Neural crest cell (in vitro differentiated cells): ENCODE measurements around the gene SLC7A9. TPM values are rescaled to one million over a fixed set of nuclear protein-coding genes. Genes with fewer than 3 reads are reported as not detected.

Source experiments
- DNase-seq: peaks from one replicate; pipeline ENCODE4 v3.0.0; 2021; ENCODE audit warnings: low read depth, mixed read lengths, low spot score
- H3K27ac Mint-ChIP-seq: one replicate; pipeline ENCODE4 v1.8.0; 2021; ENCODE audit warnings: mild to moderate bottlenecking, mixed read lengths; ENCODE audit not compliant: unreplicated experiment
- H3K27me3 Mint-ChIP-seq: 2 replicates; pipeline ENCODE4 v1.8.0; 2021; ENCODE audit warnings: low read depth, mild to moderate bottlenecking, mixed read lengths
- H3K36me3 Mint-ChIP-seq: 2 replicates; pipeline ENCODE4 v1.8.0; 2021; ENCODE audit warnings: low read depth, mild to moderate bottlenecking, mixed read lengths
- H3K4me1 Mint-ChIP-seq: 2 replicates; pipeline ENCODE4 v1.8.0; 2021; ENCODE audit warnings: mixed read lengths
- H3K4me3 Mint-ChIP-seq: one replicate; pipeline ENCODE4 v1.8.0; 2021; ENCODE audit warnings: mild to moderate bottlenecking, mixed read lengths
- H3K9me3 Mint-ChIP-seq: 2 replicates; pipeline ENCODE4 v1.8.0; 2021; ENCODE audit warnings: mixed read lengths
- total RNA-seq: library from RNA; stranded (reverse); gene quantifications from 2 replicates; pipeline ENCODE4 v1.2.1, GENCODE V29; 2021
- TF ChIP-seq, protein P1 (sequence below): fragments of 200-600 bp; sonication (generic); conservative IDR thresholded peaks from 2 replicates; pipeline ENCODE4 v1.5.0; 2021; ENCODE audit warnings: antibody characterized with exemption, mild to moderate bottlenecking

The SLC7A9 gene
- total RNA-seq, 1 donor from 2014 or later, result 0.49 TPM

DNA sequence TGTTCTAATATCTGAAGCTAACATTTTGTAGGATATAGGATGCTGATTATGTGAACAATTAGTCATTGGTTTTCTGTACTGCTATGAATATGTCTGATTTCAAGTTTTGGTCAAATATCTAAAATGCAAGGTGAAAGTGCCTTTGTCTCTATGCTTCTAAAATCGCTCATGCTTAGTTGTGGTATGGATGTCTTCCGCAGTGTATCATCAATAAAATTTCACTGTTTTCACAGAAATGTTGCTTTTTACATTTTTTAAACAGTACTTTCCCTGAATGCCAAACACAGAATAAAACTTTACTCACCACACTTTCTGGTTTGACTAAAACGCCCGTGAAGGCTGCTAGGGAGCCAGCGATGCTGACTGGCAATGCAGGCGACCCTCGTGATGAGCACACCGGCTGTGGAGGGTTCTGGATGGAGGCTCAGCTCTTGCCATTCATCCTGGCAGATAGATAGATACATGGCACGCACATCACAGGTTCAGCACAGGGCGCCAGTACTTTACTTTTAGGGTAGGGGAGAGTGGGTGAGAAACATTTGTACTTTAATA, 40.1 kb downstream of the SLC7A9 start:
- no peak for DNase-seq
- TF ChIP-seq, protein P1, sequence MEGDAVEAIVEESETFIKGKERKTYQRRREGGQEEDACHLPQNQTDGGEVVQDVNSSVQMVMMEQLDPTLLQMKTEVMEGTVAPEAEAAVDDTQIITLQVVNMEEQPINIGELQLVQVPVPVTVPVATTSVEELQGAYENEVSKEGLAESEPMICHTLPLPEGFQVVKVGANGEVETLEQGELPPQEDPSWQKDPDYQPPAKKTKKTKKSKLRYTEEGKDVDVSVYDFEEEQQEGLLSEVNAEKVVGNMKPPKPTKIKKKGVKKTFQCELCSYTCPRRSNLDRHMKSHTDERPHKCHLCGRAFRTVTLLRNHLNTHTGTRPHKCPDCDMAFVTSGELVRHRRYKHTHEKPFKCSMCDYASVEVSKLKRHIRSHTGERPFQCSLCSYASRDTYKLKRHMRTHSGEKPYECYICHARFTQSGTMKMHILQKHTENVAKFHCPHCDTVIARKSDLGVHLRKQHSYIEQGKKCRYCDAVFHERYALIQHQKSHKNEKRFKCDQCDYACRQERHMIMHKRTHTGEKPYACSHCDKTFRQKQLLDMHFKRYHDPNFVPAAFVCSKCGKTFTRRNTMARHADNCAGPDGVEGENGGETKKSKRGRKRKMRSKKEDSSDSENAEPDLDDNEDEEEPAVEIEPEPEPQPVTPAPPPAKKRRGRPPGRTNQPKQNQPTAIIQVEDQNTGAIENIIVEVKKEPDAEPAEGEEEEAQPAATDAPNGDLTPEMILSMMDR, result no peak
- Mint-ChIP-seq H3K27me3 (no peaks in the 10 kb centered on the region), H3K4me3 (no peak overlapping the region), H3K4me1 (peaks cover 9% of the 10 kb centered on the region), H3K9me3 (peaks cover 2% of the 10 kb centered on the region), H3K27ac (no peak overlapping the region), H3K36me3 (no peaks in the 10 kb centered on the region)

DNA sequence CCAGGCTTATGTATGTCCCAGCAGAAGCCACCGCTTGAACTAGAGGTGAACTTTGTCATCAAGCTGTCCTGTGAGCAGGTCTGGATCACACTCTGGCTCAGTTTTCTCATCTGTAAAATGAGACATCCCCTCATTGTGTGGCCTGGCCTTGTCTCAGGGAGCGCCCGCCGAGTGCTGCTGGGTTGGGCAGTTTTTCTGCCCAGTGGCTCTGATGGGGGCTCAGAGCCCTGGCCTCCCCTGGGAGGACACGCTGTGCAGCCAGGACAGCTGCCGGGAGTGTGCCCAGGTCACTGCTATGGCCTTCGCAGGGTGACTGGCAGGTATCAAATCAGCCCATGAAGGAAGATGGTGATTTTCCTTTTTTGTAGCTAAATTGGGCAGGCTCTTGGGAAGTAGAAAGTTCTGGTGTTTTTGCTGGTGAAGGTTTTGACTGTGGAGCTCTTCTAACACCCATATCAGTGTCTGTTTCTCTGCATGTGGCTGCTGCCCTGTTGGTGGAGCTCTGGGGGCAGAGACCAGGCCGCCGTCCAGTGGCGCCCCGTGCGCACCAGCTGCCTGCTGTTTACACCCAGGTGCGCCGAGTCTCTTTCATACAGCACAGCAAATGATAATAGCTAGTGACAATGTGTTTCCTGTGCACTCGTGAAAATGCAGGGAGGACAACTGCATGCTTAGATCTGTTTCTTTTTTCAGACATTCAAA, 40.8 kb downstream of the SLC7A9 start:
- H3K4me1 Mint-ChIP-seq, result peaks cover 16% of the 10 kb centered on the region
- peaks cover 2% of the 10 kb centered on the region for H3K9me3 Mint-ChIP-seq
- H3K27me3 Mint-ChIP-seq, result no peaks in the 10 kb centered on the region
- no peak for DNase-seq
- H3K4me3 Mint-ChIP-seq, result no peak overlapping the region
- H3K36me3 Mint-ChIP-seq, result no peaks in the 10 kb centered on the region
- no peak overlapping the region for H3K27ac Mint-ChIP-seq
- TF ChIP-seq, protein P1, result no peak

DNA sequence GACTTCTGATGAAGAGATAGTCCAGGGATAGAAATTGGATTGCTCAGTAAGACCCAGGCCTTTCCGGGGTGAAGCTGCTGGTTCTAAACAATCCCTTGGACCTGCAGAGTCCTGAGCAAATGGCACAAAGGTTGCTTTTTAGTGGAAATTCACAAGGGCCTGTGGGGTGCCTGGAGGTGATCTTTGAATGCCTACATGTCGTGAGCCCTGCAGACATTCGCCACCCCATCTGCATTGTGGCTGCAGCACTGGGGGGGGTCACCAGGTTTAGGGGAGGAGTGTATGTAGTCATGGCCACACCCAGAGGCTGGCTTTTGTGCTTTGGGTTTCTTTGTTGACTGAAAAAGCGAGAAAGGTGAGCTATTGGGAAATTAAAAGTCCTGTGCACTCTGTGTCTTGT, 41.4 kb downstream of the SLC7A9 start:
- Mint-ChIP-seq H3K9me3 (peaks cover 2% of the 10 kb centered on the region), H3K4me1 (peaks cover 21% of the 10 kb centered on the region), H3K27me3 (no peaks in the 10 kb centered on the region), H3K27ac (no peak overlapping the region), H3K4me3 (no peak overlapping the region), H3K36me3 (no peaks in the 10 kb centered on the region)
- no peak for DNase-seq
- TF ChIP-seq, protein P1, result no peak

DNA sequence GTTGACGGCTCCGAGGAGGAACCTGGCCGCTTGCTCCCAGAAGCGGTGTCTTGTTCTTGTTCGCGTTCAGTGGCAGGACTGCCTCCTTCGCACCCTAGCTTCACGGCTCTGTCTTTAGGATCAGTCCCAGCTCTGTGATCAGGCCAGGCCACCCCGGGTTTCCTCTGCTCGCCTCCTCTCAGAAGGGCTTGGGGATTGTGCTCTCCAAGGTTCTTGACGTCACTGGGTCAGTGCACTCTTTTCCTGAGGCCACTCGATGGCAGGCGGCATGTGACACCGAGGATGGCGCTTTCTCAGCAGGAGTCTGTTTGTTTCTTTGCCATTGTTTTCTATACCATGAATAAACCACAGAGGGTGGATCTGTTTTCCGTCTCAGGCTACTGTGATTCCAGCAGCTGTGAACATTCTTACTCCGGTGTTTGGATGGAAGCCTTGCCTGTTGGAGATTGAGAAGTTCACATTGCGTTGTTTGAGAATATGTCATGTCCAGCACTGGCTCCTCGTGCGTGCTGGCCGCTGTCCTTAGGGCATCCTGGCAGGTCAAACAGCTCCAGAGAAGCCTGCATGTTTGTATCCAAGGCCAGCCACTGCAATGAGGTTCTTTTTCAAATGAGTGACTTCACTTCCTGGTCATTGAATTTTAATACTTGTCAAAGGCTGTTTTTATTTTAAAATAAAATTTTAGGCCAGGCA, 44.5 kb downstream of the SLC7A9 start:
- Mint-ChIP-seq H3K36me3 (no peaks in the 10 kb centered on the region), H3K4me3 (peak overlapping the region; percentile 1), H3K27ac (peak overlapping the region; percentile 60), H3K9me3 (no peaks in the 10 kb centered on the region), H3K4me1 (peaks cover 25% of the 10 kb centered on the region), H3K27me3 (no peaks in the 10 kb centered on the region)
- TF ChIP-seq, protein P1, result no peak
- peak; percentile 28 for DNase-seq

DNA sequence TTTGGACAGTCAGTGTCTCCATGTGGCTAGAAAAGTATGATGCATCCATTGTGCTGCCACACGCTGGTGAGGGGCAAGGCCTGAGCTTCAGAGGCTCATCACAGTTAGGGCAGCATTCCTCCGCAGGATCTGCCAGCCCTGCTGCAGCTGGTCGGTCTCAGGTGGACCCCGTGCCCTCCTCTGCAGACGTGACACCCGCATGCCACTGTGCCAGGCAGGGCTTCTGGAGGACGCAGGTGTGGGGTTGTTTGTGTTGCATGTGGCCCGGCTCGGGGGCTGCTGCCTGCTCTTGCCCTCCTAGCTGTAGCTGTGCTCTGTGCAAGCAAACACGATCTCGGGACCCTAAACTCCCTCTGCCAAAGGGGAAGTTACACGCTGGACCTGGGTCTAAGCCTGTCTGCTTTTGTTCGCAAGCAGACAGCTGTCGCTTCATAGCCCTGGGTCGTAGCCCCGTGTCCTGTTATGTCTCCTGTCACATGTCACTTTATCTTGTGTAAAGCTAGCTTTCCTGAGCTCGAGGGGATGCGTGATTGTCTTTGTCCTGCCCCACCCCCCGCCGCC, 45.3 kb downstream of the SLC7A9 start:
- peaks cover 31% of the 10 kb centered on the region for H3K4me1 Mint-ChIP-seq
- no peaks in the 10 kb centered on the region for H3K9me3 Mint-ChIP-seq
- TF ChIP-seq, protein P1, result no peak
- DNase-seq, result no peak
- peak overlapping the region; percentile 60 for H3K27ac Mint-ChIP-seq
- no peak overlapping the region for H3K4me3 Mint-ChIP-seq
- H3K36me3 Mint-ChIP-seq, result no peaks in the 10 kb centered on the region
- peaks cover 4% of the 10 kb centered on the region for H3K27me3 Mint-ChIP-seq
